Caki2 (cell line): Measurements from ENCODE around the gene ATXN1. TPM values are rescaled to one million over a fixed set of nuclear protein-coding genes. Genes with fewer than 3 reads are reported as not detected.

Experiments
- DNase-seq: peaks from one replicate; pipeline ENCODE4 v3.0.0-alpha.2; 2015; ENCODE audit warnings: low read depth
- in situ Hi-C: cut with HindIII; loops from 2 replicates; pipeline ENCODE4 v1.10.0; 2016; ENCODE audit warnings: low sequenced_read_pairs, low pct_unique_long_range_greater_than_20kb, mixed read lengths
- total RNA-seq: library from RNA; depleted of rRNA; stranded (reverse); fragments of >200 nt; shearing (Covaris generic); gene quantifications from 2 replicates; pipeline ENCODE4 v1.2.3, GENCODE V29; 2014; ENCODE audit warnings: low replicate concordance

ATXN1 gene
- total RNA-seq, 1 experiment from 2014 or later: 23.8 TPM

DNA sequence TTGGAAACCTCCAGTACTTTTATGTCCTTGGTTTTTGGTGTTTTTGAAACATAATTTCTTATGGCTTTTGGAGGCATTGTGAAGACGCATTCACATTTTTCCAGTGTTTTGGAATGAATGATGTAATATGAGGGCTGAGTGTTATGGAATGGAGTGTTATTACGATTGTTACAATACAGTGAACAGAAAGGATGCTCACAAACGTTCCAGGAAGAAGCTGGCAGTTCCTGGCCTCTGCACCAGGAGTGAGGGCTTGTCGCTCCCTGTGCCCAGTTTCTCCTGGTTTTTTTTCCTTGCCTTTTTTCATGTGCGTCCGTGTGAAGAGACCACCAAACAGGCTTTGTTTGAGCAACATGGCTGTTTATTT, 502.6 kb downstream of the ATXN1 start:
- in situ Hi-C loops: no loop called here
- DNase-seq: no peak

- in situ Hi-C loops: no loop called here
Observed at GRCh38 chr6:16257999-16258708, 503.1 kb downstream of the ATXN1 start.

DNA sequence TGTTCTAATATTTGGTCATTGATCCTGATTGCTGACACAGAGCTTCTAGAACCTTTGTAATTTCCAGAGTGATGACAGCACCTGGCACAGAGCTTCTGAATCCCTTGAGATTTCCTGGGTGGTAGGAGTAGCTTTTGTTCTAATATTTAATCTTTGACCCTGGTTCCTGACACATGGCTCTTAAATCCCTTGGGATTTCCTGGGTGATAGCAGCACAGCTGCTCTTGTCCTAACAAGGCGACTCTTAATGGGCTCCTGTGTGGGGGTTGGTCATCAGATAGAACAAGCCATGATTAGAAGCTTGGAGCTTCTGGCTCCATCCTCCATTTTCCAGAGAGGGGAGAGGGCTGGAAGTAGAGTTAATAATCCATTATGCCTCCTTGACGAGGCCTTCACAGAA, 504.5 kb downstream of the ATXN1 start:
- DNase-seq: no peak
- in situ Hi-C loops: no loop called here

More at GRCh38 chr6:16257999-16258708, 503.1 kb downstream of the ATXN1 start:
- no peak for DNase-seq

DNA sequence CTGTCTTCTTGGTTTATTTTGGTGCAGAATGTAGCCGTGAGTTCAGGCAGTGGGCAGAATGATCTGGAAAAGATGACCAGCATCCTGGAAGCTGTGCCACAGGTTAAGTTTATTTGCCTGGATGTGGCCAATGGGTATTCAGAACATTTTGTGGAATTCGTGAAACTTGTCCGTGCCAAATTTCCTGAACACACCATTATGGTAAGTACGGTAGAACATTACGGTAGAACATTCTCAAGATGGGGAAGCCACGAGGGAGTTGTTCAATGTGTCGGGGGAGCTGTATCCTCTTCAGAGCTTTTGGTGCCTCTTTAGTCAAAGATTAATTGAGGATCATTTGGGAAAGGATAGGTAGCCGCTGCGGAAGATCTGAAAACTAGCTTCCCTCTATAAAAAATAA, 506.7 kb downstream of the ATXN1 start:
- DNase-seq: no peak
- in situ Hi-C loops: no loop called here

- DNase-seq: no peak
- in situ Hi-C loops: no loop called here
Observed at GRCh38 chr6:16253399-16254144, 507.7 kb downstream of the ATXN1 start.

DNA sequence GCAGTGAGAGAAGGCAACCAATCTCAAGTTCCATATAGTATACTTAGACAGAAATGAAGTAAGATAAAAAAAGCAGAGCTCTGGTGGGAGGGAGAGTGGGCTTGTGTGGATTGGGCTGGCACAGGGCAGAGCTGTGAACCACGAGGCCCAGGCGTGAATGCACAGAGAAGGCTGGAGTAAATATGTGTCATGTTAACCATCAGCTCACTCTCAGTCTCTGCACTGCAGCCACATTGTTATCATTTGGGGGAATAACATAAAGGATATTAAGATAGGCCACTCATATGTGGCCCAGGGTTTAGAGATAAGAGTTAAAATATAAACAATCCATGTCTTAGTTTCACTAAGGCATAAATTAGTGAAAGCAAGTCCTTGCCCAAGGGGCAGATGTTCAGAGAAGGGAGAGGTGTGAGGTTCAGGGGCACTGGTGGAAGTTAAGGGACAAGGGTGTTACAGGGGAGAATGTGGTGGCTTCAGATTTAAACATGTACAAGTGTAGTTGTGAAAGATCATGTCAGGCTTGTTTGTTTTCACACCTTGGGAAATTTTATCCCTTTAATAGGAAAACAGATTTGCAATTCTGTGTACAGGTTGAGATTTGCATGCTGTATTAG, 508.5 kb downstream of the ATXN1 start:
- DNase-seq: no peak
- in situ Hi-C loops: no loop called here

GRCh38 chr6:16251706-16252105, 509.6 kb downstream of the ATXN1 start:
- in situ Hi-C loops: no loop called here
- no peak for DNase-seq

GRCh38 chr6:16249971-16250370, 511.3 kb downstream of the ATXN1 start:
- in situ Hi-C loops: no loop called here
- no peak for DNase-seq
